ENCODE data around the gene TGM1.
"Not testable (repeated sequence)": the region's sequence is repeated elsewhere in the genome, so short reads cannot be mapped to it uniquely, and the experiment has no call there.

DNA sequence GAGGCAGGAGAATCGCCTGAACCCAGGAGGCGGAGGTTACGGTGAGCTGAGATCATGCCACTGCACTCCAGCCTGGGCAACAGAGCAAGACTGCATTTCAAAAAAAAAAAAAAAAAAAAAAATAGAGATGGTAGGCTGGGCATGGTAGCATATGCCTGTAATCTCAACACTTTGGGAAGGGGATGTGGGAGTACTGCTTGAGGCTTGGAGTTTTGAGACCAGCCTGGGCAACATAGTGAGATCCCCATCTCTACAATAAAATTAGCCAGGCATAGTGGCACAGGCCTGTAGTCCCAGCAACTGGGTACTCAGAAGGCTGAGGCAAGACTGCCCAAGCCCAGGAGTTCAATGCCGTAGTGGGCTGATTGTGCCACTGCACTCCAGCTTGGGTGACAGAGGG lies 40.0 kb downstream of the TGM1 start:
- not testable (repeated sequence) for TF ChIP-seq CTCF (IDR thresholded peaks at IDR 0.05); EZH2 (IDR thresholded peaks at IDR 0.05; ENCODE audit: borderline replicate concordance, insufficient read depth, low read depth, low read length, poor library complexity, severe bottlenecking)

Measured in B cell (primary cell).